Peyer's patch (tissue), 4 donors: ENCODE measurements around the gene NFKBIE.

ENCODE experiments used
- CTCF ChIP-seq, 6 experiments: fragments of 450-650 bp in 4 of 6; fragments of 200-600 bp in 2 of 6; sonication (generic) in 1 of 6; IDR thresholded peaks; one replicate each; pipeline ENCODE4 v1.5.1; 2017 to 2019; ENCODE audit warnings: antibody characterized with exemption in 6 of 6, mild to moderate bottlenecking in 3 of 6, moderate library complexity in 1 of 6
- POLR2A ChIP-seq, 2 donors: fragments of 450-650 bp; IDR thresholded peaks; one replicate each; pipeline ENCODE4 v1.5.1; 2017; ENCODE audit warnings: antibody characterized with exemption in 2 of 2, mild to moderate bottlenecking in 2 of 2, moderate library complexity in 2 of 2

GRCh38 chr6:44224965-44225305, 40.4 kb downstream of the NFKBIE start:
- TF ChIP-seq POLR2A (IDR thresholded peaks at IDR 0.05) = no peak
- no peak for TF ChIP-seq CTCF (IDR thresholded peaks at IDR 0.05)
